ENCODE results near the gene GPATCH1.
"Not testable (repeated sequence)": the region's sequence is repeated elsewhere in the genome, so short reads cannot be mapped to it uniquely, and the experiment has no call there.

Gene GPATCH1

DNA sequence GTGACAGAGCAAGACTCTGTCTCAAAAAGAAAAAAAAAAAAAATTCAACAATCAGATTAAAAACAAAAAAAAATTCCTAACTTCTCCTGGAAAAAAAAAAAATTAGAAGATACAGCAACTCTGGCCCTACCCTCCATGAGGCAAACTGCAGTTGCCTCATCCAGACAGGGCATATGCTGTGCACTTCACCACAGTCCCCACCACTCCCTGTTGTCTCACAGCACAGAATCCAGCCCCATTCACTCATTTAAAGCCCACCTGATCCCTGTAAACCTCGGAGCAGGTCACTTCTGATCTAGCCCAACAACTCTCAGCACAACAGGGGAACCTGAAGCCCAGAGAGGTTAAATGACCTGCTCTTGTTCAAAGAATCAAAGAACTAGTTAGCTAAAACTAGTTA lies 41.2 kb upstream of the GPATCH1 start:
- in situ Hi-C loops (cut with MboI; ENCODE audit: low pct_unique_long_range_greater_than_20kb, low sequenced_read_pairs, unreplicated experiment) = no loop called here
- TF ChIP-seq, protein P1, sequence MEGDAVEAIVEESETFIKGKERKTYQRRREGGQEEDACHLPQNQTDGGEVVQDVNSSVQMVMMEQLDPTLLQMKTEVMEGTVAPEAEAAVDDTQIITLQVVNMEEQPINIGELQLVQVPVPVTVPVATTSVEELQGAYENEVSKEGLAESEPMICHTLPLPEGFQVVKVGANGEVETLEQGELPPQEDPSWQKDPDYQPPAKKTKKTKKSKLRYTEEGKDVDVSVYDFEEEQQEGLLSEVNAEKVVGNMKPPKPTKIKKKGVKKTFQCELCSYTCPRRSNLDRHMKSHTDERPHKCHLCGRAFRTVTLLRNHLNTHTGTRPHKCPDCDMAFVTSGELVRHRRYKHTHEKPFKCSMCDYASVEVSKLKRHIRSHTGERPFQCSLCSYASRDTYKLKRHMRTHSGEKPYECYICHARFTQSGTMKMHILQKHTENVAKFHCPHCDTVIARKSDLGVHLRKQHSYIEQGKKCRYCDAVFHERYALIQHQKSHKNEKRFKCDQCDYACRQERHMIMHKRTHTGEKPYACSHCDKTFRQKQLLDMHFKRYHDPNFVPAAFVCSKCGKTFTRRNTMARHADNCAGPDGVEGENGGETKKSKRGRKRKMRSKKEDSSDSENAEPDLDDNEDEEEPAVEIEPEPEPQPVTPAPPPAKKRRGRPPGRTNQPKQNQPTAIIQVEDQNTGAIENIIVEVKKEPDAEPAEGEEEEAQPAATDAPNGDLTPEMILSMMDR (IDR thresholded peaks at IDR 0.05; ENCODE audit: extremely low read depth, insufficient read depth, missing control alignments) = no peak
- no peak for DNase-seq (ENCODE audit: low spot score)

DNA sequence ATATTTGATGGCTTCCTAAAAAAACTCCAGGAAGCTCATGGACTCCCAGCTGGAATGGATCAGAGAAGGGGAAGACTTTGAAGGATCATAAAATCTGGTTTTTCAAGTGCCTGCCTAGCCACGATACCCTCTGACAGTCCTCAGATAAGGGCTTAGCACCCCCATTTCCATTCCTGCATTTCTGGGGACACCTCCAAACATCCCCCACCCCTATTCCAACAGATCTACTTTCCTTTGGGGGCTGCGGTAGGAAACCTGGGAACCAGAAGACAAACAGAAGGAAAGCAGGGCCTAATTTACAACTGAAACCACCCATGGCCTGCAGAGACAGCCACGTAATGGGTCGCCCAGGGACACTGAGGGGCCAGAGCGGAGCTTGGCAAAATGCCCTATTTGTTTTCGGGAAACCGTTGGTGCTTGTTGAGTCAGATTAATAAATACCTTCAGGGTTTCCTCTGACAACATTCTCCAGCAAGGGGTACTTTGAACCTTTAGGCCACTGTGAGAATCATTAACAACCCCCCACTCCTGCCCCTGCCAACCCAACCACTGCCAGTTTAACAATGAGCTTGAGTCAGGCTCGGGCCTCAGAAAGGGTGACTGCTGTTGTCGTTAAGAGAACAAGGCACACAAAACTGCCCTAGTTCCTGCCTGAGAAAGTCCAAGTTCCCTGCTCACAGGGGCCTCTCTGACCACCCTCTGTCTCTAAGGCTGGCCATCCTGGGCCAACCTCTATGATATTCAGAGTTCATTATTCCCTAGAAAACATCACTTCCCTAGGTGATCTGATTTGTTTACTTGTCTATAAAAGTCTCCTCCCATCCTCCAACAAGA lies 39.8 kb upstream of the GPATCH1 start:
- in situ Hi-C loops (cut with MboI; ENCODE audit: low pct_unique_long_range_greater_than_20kb, low sequenced_read_pairs, unreplicated experiment) = no loop called here
- TF ChIP-seq, protein P1 (IDR thresholded peaks at IDR 0.05; ENCODE audit: extremely low read depth, insufficient read depth, missing control alignments) = no peak
- no peak for DNase-seq (ENCODE audit: low spot score)

DNA sequence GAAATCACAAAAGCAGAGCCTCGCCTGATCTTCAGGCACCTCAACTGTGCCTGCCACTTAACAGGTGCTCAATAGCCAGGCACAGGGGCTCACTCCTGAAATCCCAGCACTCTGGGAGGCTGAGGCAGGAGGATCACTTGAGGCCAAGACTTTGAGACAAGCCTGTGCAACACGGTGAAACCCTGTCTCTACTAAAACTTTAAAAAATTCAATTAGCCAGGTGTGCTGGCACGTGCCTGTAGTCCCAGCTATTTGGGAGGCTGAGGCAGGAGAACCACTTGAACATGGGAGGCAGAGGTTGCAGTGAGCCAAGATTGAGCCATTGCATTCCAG lies 39.2 kb upstream of the GPATCH1 start:
- in situ Hi-C loops (cut with MboI; ENCODE audit: low pct_unique_long_range_greater_than_20kb, low sequenced_read_pairs, unreplicated experiment); DNase-seq (ENCODE audit: low spot score): not testable (repeated sequence)

DNA sequence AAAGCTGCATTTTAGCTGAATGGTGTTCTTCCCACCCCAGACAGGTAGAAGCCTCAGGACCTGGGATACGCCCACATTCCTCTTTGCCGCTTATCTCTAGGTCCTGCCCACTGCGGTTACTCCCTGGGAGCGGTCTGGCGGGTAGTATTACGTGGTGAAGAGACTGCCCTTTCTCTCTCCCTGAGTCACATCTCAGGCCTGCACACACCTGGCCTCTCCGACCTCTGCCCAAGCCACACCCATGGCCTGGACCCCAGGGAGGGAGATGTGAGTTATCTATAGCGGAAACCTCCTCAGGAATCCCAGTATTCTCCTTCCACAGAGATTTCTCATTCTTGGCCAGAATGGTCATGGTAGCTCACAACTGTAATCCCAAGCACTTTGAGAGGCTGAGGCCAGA lies 33.6 kb upstream of the GPATCH1 start:
- DNase-seq (ENCODE audit: low spot score) = no peak
- TF ChIP-seq, protein P1 (IDR thresholded peaks at IDR 0.05; ENCODE audit: extremely low read depth, insufficient read depth, missing control alignments) = no peak
- in situ Hi-C loops (cut with MboI; ENCODE audit: low pct_unique_long_range_greater_than_20kb, low sequenced_read_pairs, unreplicated experiment) = no loop called here

DNA sequence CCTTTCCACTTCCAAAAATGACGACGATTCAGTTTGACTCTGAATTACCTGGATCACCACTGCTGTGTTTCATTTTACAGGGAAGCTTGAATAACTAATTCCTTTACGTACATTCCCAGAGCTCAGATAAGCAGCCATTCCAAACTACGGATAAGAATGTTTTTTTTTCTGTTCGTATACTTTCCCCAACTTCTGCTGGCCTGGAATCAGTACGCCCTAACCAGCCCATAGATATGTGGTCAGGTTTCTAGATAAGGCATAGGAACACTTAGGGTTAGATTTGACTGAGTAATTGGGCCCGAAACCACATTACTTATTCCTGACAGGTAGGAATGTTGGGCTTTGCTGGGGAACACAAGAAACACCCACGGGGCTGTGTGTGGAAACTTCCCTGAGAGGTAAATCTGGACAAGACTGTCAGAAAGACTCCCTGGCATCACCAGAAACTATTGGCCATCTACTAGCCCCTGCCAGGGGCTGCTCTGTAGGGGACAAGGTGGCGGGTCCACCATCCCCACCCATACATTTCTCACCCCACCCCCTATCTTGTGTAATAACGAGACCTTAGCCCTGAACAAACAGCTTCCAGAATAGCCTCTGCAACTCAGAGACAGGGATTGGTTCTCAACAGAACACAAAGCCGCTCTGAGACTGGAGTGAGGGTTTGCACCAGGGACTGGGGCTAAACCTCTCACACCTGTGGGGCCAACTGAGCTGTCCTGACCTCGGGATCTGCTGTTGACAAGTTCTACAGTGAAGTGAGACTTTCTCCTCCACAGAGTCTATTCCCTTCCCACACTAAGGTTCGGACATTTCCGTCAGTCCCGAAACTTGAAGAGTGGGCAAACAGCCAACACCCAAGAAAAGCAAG lies 31.9 kb upstream of the GPATCH1 start:
- TF ChIP-seq, protein P1 (IDR thresholded peaks at IDR 0.05; ENCODE audit: extremely low read depth, insufficient read depth, missing control alignments) = no peak
- in situ Hi-C loops (cut with MboI; ENCODE audit: low pct_unique_long_range_greater_than_20kb, low sequenced_read_pairs, unreplicated experiment) = no loop called here
- DNase-seq (ENCODE audit: low spot score) = no peak

DNA sequence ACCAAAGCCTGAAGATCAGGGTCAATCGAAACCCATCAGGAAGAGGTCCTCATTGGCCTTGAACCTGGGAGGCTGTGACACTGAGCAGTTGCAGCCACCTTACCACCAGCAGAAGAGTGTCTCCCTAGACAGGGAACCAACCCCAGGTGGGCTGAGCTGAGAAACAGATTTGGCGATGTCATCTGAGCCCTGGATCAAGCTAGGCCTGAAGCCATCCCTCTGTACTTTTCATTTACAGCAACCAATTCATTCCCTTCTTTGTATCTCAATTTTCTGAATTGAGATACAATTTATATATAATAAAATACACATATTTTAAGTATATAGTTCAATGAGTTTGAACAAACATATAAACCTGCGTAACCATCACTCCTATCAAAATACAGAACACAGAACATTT lies 30.9 kb upstream of the GPATCH1 start:
- in situ Hi-C loops (cut with MboI; ENCODE audit: low pct_unique_long_range_greater_than_20kb, low sequenced_read_pairs, unreplicated experiment) = no loop called here
- no peak for DNase-seq (ENCODE audit: low spot score)
- TF ChIP-seq, protein P1 (IDR thresholded peaks at IDR 0.05; ENCODE audit: extremely low read depth, insufficient read depth, missing control alignments) = no peak
